Mesendoderm (in vitro differentiated cells): ENCODE data around the gene HOXC13.

ENCODE experiments used
- DNase-seq: peaks from one replicate; pipeline ENCODE4 v3.0.0; 2013
- H2AK5ac ChIP-seq: 2 replicates; pipeline ENCODE4 v1.6.1; 2013; ENCODE audit warnings: low read length, inconsistent platforms
- H2BK120ac ChIP-seq: 2 replicates; pipeline ENCODE4 v1.6.1; 2013; ENCODE audit warnings: low read depth, mild to moderate bottlenecking, low read length, moderate library complexity, mixed read lengths
- H2BK15ac ChIP-seq: replicated peaks from 2 replicates; pipeline ENCODE4 v1.6.1; 2013; ENCODE audit warnings: low read depth, mild to moderate bottlenecking, moderate library complexity
- H2BK5ac ChIP-seq: 2 replicates; pipeline ENCODE4 v1.6.1; 2013; ENCODE audit warnings: low read length, inconsistent platforms
- H3K18ac ChIP-seq: 2 replicates; pipeline ENCODE4 v1.6.1; 2013; ENCODE audit warnings: mild to moderate bottlenecking, low read length, mixed read lengths
- H3K23ac ChIP-seq: one replicate; pipeline ENCODE4 v1.6.1; 2013; ENCODE audit warnings: low read length
- H3K27ac ChIP-seq: 2 replicates; pipeline ENCODE4 v1.5.1; 2013; ENCODE audit warnings: low read depth, mild to moderate bottlenecking, inconsistent platforms, low read length, moderate library complexity
- H3K27me3 ChIP-seq: 2 replicates; pipeline ENCODE4 v1.6.1; 2013; ENCODE audit warnings: low read length, control low read depth, mild to moderate bottlenecking, inconsistent platforms; ENCODE audit not compliant: insufficient read depth, poor library complexity
- H3K36me3 ChIP-seq: 2 replicates; pipeline ENCODE4 v1.6.1; 2013; ENCODE audit warnings: low read length, inconsistent platforms; ENCODE audit not compliant: control insufficient read depth, insufficient read depth
- H3K4ac ChIP-seq: one replicate; pipeline ENCODE4 v1.6.1; 2013; ENCODE audit warnings: low read depth, mild to moderate bottlenecking, low read length, moderate library complexity
- H3K4me1 ChIP-seq: 2 replicates; pipeline ENCODE4 v1.6.1; 2013; ENCODE audit warnings: low read depth, low read length, inconsistent platforms; ENCODE audit not compliant: control insufficient read depth
- H3K4me2 ChIP-seq: 2 replicates; pipeline ENCODE4 v1.6.1; 2013; ENCODE audit warnings: low read length
- H3K4me3 ChIP-seq: 2 replicates; pipeline ENCODE4 v1.5.1; 2013; ENCODE audit warnings: mild to moderate bottlenecking, low read length
- H3K56ac ChIP-seq: one replicate; pipeline ENCODE4 v1.6.1; 2013; ENCODE audit warnings: low read length
- H3K79me1 ChIP-seq: 2 replicates; pipeline ENCODE4 v1.6.1; 2013; ENCODE audit warnings: low read length, inconsistent platforms
- H3K79me2 ChIP-seq: 2 replicates; pipeline ENCODE4 v1.6.1; 2013; ENCODE audit warnings: mild to moderate bottlenecking, low read length; ENCODE audit not compliant: control insufficient read depth, insufficient read depth
- H3K9ac ChIP-seq: 2 replicates; pipeline ENCODE4 v1.6.1; 2013; ENCODE audit warnings: low read length, inconsistent platforms
- H4K5ac ChIP-seq: one replicate; pipeline ENCODE4 v1.6.1; 2013; ENCODE audit warnings: low read length
- H4K8ac ChIP-seq: one replicate; pipeline ENCODE4 v1.6.1; 2013; ENCODE audit warnings: low read depth, mild to moderate bottlenecking, control low read depth, low read length, moderate library complexity
- WGBS: extraction: QIAGEN DNeasy Blood & Tissue Kit; methylation state at CpG from one replicate; pipeline ENCODE4 v1.1.7; 2013; ENCODE audit warnings: low lambda C conversion rate, missing lambda C conversion rate; ENCODE audit not compliant: insufficient coverage; ENCODE audit errors: extremely low coverage; 5-methylcytosine and 5-hydroxymethylcytosine counted together

Gene HOXC13

DNA sequence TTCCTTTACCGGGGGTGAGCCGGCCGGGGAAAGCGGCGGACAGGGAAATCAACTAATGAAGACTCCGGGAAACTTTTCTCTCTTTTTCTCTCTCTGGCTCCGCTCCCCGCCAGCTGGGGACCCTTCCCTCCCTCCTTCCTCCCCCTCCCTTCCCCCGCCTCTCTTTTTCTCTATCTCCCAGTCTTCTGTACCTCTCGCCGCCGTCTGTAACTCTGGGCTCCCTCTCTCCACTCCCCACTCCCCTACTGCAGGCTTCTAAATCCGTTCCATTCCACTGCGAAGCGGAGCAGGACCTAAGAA is 27.4 kb downstream of the HOXC13 start:
- Histone ChIP-seq H3K18ac (no peak overlapping the region), H3K4me1 (no peaks in the 10 kb centered on the region), H3K79me1 (no peaks in the 10 kb centered on the region), H2BK5ac (no peak overlapping the region), H2BK15ac (no peak overlapping the region), H3K27me3 (peaks cover 98% of the 10 kb centered on the region), H3K56ac (no peak overlapping the region), H3K4me3 (no peak overlapping the region), H4K8ac (no peak overlapping the region), H3K36me3 (no peaks in the 10 kb centered on the region), H3K4me2 (no peak overlapping the region), H3K79me2 (no peaks in the 10 kb centered on the region), H2BK120ac (no peak overlapping the region), H3K4ac (no peak overlapping the region), H3K27ac (no peak overlapping the region), H3K9ac (no peak overlapping the region), H4K5ac (no peak overlapping the region), H3K23ac (no peak overlapping the region), H2AK5ac (no peak overlapping the region)
- WGBS, result no CpG with 5 or more reads among the region's 15 CpGs
- peak; percentile 61 for DNase-seq

DNA sequence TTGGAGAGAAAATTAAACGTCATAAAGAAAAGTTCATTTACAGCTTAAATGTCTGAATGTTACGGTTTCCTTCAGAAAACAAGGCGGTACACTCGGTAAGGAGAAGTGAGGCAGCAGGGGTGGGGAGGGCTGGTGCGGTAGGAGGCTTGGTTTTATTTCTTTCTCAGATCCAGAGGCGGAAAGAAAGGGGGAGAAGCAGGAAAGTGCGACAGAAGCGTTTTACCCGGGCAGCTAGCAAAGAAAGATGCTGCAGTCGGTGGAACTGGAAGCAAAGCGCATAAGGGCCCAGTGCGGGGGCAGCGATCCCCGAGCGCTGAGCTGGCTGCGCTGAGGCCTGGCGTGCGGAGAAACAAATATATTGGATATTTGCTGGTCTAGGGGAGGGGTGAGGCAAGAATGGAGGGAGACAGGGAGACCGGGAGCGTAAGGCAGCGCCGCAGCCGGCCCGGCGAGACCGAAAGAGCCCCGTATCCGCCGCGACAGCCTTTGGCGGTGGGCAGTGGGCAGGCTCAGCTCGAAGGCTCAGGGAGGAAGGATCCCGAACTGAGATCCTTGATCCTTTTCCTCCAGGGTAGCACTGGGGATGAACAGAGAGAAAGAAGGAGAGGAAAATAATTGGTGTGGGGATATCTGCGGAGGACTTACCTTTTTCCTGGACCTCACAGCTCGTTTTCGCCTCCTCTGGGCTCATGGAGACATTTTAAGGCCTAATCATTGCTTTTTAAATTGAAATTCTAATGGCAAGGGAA is 27.9 kb downstream of the HOXC13 start:
- H3K18ac ChIP-seq, result no peak overlapping the region
- H3K4me1 ChIP-seq, result no peaks in the 10 kb centered on the region
- H2AK5ac ChIP-seq, result no peak overlapping the region
- peaks cover 98% of the 10 kb centered on the region for H3K27me3 ChIP-seq
- H4K8ac ChIP-seq, result no peak overlapping the region
- WGBS, result no CpG with 5 or more reads among the region's 36 CpGs
- H3K79me2 ChIP-seq, result no peaks in the 10 kb centered on the region
- no peaks in the 10 kb centered on the region for H3K79me1 ChIP-seq
- no peak overlapping the region for H3K9ac ChIP-seq
- H3K4ac ChIP-seq, result no peak overlapping the region
- H3K56ac ChIP-seq, result no peak overlapping the region
- H3K23ac ChIP-seq, result no peak overlapping the region
- no peak overlapping the region for H2BK15ac ChIP-seq
- no peaks in the 10 kb centered on the region for H3K36me3 ChIP-seq
- no peak overlapping the region for H3K4me3 ChIP-seq
- no peak for DNase-seq
- no peak overlapping the region for H3K27ac ChIP-seq
- H3K4me2 ChIP-seq, result peak overlapping the region; percentile 7
- no peak overlapping the region for H4K5ac ChIP-seq
- no peak overlapping the region for H2BK5ac ChIP-seq
- H2BK120ac ChIP-seq, result no peak overlapping the region

DNA sequence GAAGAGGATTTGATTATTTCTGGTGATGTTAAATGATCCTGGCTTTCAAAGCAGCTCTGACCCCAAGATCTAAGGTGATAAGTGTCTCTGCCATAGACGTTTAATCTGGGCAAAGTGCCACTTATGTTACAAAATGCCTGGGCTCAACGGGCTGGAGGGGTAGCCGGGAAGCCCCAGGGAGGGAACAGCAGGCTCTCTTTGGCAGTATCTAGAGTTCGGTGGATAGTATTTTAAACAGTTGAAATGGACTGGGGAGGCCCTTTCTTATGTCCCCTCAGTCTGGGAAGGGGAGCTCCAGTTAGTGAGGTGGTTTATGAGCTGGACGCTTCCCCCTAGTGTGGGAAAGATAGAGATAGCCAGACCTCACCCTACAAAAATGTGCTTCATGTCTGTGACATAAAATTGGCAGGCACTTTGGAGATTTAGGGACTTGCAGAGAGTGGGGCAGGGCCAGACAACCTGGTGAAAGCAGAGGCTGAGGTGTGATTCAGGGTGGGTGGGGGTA is 28.8 kb downstream of the HOXC13 start:
- no peaks in the 10 kb centered on the region for H3K79me1 ChIP-seq

DNA sequence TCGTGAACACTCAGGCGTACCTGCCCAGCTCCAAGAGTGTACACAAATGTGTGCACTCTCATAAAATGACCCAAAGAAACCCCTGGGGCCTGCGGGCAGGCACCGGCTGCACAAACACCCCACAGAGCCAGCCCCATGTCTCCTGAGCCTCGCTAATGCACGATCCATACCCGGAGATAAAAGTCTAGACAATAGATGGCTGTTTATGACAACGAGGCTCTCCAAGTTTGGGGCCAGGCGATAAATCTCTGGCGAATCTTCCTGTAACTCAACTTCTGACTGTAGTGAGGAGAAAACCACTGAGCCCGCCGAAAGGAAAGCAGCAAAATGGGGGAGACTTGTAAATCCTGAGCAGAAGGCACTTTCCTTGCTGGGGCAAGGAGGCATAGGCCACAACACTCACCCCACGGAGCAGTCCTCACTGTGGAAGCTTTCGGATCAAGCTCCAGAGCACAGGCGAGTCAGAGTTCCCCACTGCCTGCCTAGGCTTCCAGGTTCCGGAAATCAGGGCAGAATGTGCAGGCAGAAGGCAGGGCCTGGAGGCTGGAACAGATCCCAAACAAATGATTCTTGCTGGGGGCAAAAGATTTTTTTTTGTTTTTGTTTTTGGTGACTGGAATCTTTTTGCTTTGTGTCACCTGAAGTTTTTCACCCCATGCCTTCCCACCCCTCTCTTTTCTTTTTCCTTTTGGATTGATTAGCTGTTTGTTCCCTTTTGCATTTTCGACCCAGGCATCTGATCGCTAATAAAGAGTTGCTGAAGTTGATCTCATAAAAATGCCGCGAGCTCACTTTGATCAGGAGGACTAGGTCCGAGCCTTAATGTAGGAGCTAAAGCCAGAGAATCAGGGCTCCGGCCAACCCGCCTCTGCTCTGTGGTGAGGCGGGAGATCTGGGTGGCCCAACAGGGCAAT is 29.8 kb downstream of the HOXC13 start:
- H2BK5ac ChIP-seq, result no peak overlapping the region
- H2AK5ac ChIP-seq, result no peak overlapping the region
- no peaks in the 10 kb centered on the region for H3K4me1 ChIP-seq
- H4K5ac ChIP-seq, result no peak overlapping the region
- peak overlapping the region; percentile 66 for H3K23ac ChIP-seq
- no peaks in the 10 kb centered on the region for H3K36me3 ChIP-seq
- H3K27ac ChIP-seq, result no peak overlapping the region
- H3K79me1 ChIP-seq, result no peaks in the 10 kb centered on the region
- DNase-seq, result no peak
- H3K4me2 ChIP-seq, result no peak overlapping the region
- H2BK15ac ChIP-seq, result no peak overlapping the region
- no peaks in the 10 kb centered on the region for H3K79me2 ChIP-seq
- no peak overlapping the region for H2BK120ac ChIP-seq
- H3K56ac ChIP-seq, result no peak overlapping the region
- no peak overlapping the region for H4K8ac ChIP-seq
- no peak overlapping the region for H3K4me3 ChIP-seq
- no peak overlapping the region for H3K9ac ChIP-seq
- no peak overlapping the region for H3K4ac ChIP-seq
- H3K27me3 ChIP-seq, result peaks cover 99% of the 10 kb centered on the region
- no peak overlapping the region for H3K18ac ChIP-seq
- WGBS, result no CpG with 5 or more reads among the region's 24 CpGs

More for the DNA sequence above, 28.8 kb downstream of the HOXC13 start:
- H2BK5ac ChIP-seq, result no peak overlapping the region
- H4K5ac ChIP-seq, result no peak overlapping the region
- no peak overlapping the region for H4K8ac ChIP-seq
- no peak overlapping the region for H3K18ac ChIP-seq
- no peak overlapping the region for H3K9ac ChIP-seq
- H3K27ac ChIP-seq, result no peak overlapping the region
- H3K79me2 ChIP-seq, result no peaks in the 10 kb centered on the region
- no peaks in the 10 kb centered on the region for H3K4me1 ChIP-seq
- H3K23ac ChIP-seq, result no peak overlapping the region
- H3K4ac ChIP-seq, result no peak overlapping the region
- DNase-seq, result no peak
- H2BK120ac ChIP-seq, result no peak overlapping the region
- H3K27me3 ChIP-seq, result peaks cover 99% of the 10 kb centered on the region
- WGBS, result no CpG with 5 or more reads among the region's 5 CpGs
- no peak overlapping the region for H3K4me2 ChIP-seq
- no peak overlapping the region for H2BK15ac ChIP-seq
- H3K4me3 ChIP-seq, result no peak overlapping the region
- H2AK5ac ChIP-seq, result no peak overlapping the region
- H3K56ac ChIP-seq, result no peak overlapping the region
- no peaks in the 10 kb centered on the region for H3K36me3 ChIP-seq

DNA sequence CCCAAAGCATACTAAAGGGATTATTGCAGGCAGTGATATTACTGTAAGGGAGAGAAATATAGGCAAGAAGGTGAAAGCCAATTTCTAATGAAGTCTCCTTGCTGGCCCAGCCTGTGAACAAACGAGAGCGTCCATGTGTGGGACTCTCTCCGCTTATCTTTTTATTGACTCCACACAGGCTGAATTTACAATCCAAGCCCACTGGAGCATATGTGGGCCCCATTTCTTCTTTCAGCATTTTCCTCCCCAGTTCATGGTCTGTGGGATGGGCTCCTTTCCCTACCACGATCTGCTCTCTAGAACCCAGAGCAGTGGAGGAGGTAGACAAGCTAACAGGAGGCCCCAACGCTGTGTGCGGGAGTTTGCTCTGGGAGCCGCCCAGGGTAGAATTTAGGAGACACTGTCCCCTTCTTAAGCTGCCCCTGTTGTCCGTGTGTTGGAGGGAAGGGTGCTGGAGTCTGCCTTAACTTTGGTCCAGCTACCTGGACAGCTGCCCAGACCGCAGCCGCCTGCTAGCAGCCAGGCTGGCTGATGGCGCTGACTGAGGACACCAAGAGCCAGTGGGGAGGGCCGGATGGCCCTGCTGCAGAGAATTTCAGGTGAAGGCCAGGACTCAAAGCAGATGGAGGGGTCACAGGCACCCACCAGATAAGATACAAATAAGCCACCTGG is 31.1 kb downstream of the HOXC13 start:
- no CpG with 5 or more reads among the region's 12 CpGs for WGBS
- H2BK15ac ChIP-seq, result no peak overlapping the region
- H3K36me3 ChIP-seq, result no peaks in the 10 kb centered on the region
- no peak overlapping the region for H3K9ac ChIP-seq
- no peak overlapping the region for H2BK5ac ChIP-seq
- H2BK120ac ChIP-seq, result no peak overlapping the region
- H2AK5ac ChIP-seq, result no peak overlapping the region
- no peak overlapping the region for H3K4me3 ChIP-seq
- peaks cover 98% of the 10 kb centered on the region for H3K27me3 ChIP-seq
- no peaks in the 10 kb centered on the region for H3K79me1 ChIP-seq
- no peak overlapping the region for H3K56ac ChIP-seq
- H3K4me1 ChIP-seq, result no peaks in the 10 kb centered on the region
- no peak overlapping the region for H3K27ac ChIP-seq
- H3K4me2 ChIP-seq, result no peak overlapping the region
- no peak overlapping the region for H3K23ac ChIP-seq
- H3K4ac ChIP-seq, result no peak overlapping the region
- H3K18ac ChIP-seq, result no peak overlapping the region
- H3K79me2 ChIP-seq, result no peaks in the 10 kb centered on the region
- no peak for DNase-seq
- H4K5ac ChIP-seq, result no peak overlapping the region
- H4K8ac ChIP-seq, result no peak overlapping the region
